Measurements from ENCODE around the gene TRABD2A.
"Not testable (repeated sequence)": the region's sequence is repeated elsewhere in the genome, so short reads cannot be mapped to it uniquely, and the experiment has no call there.

Gene TRABD2A

DNA sequence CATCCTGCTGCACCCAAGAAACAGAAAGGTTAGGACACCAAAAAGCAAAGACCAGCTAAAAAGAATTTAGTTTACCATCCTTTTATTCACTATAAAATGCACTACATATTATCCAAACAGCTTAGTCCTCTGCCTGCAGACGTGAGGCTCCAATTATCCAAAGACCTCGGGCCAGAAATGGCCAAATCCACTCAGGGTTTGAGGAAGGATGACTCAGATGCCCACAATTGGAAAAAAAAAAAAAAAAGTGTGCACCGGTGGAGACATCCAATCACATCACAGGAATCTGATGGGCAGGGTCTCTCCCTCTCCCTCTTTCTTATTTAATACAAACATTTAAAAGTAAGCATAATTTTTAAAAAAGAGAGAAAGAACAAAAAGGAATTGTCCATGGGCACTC lies 65.7 kb downstream of the TRABD2A start:
- DNase-seq, result no peak

DNA sequence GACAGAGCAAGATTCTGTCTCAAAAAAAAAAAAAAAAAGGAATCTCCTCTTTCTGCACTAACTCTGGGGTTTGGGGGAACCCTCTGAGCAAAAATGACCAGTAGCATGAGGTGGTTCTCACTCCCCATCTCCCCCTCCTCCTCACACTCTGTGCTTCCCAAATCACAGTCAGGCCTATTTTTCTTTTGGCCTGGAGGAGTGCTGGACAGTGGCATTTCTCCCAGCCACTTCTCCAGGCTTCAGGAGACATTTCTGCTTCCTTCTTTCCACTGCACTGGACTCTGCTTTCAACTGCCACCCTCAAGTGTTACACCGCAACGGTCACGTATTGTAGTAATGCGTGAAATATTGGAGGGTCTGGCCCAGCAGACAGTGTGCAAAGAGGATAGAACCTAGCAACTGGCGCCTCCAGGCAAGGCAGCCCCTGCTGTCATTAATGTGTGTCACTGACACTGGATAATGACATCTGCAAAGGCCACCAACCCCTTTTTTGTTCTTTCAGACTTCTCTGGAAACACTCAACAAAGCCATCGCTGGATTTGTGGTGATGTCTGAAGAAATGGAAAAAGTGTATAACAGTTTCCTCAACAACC lies 68.9 kb downstream of the TRABD2A start:
- DNase-seq, result no peak

DNA sequence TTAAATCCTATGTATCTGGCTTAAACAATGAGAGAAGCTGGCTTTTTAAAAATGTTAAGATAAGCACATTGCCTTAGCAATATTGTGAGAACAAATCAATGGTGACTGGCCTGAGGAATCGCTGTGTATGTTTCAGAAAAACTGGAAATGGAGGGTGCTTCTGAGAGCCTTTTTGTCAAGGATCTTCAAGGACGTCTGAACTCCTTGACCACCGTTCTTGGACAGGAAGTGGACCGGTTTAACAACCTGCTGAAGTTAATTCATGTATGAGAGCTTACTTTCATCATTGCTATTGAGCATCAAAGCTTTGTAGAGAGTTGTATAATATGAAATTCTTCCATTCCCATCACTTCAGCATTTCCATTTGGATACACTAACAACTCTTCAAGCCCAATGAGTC lies 72.6 kb downstream of the TRABD2A start:
- DNase-seq, result no peak

DNA sequence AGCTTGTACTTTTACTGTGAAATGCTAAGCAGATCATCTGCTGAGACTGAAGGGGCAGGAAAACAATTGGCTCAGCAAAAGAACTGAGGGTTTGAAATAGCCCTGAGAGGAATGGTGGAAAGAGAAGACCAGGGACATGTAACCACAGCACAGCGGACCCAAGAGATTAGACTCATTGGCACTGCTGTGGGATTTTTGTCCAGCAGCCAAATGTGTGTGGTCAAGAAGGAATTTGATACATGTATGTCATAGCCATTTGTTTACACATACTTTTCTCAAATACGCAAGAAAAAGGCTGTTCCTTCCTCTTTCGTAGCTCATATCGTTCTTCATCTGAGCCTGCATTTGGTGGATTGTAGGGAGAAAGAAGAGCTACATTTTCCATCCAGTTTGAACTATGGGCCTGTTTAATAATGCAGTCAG lies 73.8 kb downstream of the TRABD2A start:
- no peak for DNase-seq

DNA sequence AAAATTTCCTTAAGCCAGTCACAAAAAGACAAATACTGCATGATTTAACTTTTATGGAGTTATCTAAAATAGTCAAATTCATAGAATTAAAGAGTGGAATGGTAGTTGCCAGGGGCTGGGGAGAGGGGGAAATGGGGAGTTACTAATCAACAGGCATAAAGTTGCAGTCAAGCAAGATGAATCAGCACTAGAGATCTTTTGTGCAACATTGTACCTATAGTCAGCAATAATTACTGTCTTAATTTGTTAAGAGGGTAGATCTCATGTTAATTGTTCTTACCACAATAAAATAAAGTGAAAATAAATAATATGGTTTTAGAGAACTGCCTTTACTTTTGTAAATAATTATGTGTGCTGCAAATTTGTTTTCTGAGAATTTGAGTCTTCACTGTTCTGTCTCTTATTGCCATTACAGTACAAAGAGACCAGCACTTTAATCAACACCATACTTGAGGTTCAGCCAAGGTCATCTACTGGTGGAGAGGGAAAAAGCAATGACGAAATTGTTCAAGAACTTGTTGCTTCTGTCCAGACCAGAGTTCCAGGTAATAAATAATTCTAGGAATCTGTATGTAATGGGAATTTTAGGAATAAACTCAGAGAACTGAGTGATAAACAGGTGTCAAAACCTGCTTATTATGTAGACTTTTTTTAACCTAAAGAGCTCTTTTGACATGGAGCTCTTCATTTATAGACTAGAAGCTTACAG lies 75.5 kb downstream of the TRABD2A start:
- DNase-seq, result no peak

DNA sequence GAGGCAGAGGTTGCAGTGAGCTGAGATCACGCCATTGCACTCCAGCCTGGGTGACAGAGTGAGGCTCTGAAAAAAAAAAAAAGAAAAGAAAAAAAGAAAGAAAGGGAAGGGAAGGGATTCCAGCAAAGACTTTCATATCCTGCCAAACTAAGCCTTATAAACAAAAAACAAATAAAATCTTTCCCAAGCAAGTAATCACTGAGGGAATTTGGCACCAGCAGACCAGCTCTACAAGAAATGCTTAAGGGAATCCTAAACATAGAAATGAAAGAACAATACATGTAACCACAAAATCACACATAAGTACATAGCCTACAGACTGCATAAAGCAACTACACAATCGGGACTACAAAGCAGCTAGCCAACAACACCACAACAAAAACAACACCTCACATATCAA lies 79.1 kb downstream of the TRABD2A start:
- no peak for DNase-seq

DNA sequence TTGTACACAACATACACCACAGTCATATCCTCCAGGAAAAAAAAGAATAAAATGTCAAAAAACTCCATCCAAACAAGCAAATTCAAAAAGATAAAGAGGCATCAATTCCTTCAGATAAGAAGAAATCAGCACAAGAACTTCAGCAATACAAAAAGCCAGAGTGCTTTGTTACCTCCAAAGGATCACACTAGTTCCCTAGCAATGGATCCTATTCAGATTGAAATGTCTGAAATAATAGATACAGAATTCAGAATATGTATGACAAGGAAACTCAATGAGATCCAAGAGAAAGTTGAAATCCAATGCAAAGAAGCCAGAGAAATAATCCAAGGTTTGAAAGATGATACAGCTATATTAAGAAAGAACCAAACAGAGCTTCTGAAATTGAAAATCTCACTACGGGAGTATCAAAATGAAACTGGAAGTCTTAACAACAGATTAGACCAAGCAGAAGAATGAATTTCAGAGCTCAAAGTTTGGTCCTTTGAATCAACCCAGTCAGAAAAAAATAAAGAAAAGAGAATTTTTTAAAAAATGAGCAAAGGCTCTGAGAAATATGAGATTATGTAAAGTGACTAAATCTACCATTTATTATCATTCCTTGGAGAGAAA lies 80.6 kb downstream of the TRABD2A start:
- no peak for DNase-seq

DNA sequence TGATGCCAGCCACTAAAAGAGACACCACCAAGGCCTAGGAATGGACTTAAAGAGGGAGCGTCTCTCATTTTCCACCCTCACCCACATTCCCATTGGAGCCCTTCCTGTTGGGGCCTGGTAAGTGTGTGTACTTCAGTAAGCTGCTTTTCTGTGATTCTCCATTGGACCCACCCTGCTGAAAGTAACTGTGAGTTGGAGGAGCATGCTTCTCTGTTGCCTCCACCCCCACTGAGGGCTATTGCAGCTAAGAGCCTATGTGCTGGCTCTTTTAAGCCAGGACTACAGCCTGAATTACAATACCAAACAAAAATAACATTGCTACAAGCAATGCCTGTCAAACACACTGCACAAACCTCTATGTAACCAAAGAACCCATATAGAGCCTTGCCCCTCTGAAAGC lies 81.1 kb downstream of the TRABD2A start:
- no peak for DNase-seq

DNA sequence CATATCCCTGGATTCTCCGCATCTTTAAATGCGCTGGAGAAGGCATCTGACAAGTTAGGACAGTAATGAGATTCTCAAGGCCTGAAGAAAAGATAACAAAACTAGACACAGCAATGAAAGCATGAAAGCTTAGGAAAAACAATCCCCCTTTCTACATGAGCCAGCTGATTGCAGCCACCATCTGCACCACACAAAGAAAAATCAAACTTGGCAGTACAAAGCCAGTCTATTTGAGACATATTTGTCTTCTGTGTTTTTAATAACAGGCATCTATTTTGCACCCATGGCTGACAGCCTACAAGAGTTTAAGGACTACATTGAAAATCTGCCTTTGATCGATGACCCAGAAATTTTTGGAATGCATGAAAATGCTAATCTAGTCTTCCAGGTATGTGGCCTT lies 83.6 kb downstream of the TRABD2A start:
- no peak for DNase-seq

DNA sequence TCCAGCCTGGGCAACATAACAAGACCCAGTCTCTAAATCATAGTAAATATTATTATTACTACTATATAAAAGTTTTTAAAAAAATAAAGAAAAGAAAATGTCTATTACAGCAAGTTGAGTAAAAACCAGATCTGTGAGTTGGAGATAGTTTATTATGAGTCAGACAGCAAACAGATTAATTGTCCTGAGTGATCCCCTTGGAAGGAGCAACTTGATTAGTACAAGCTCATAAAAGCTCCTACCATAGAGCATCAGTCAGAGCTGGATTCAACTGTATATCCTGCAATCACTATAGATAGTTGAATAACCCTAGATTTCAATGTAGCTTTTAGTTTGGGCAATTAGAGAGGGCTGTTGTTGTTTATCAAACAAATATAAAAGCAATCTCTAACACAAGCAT lies 84.1 kb downstream of the TRABD2A start:
- DNase-seq, result no peak

DNA sequence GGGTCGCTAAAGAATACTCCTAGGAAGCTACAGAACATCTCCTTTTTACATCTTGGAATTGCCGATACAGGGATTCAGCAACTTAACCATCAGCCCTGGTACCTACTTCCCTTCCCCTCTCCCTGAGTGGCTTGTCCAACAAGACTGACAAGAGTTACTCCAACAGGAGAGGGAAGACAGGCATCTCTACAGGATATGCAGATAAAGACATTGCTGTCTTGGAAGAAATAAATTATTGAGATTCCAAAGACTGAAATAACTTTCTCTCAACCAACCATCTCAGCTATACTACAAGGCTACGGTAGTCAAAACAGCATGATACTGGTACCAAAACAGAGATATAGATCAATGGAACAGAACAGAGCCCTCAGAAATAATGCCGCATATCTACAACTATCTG lies 87.2 kb downstream of the TRABD2A start:
- DNase-seq, result no peak

DNA sequence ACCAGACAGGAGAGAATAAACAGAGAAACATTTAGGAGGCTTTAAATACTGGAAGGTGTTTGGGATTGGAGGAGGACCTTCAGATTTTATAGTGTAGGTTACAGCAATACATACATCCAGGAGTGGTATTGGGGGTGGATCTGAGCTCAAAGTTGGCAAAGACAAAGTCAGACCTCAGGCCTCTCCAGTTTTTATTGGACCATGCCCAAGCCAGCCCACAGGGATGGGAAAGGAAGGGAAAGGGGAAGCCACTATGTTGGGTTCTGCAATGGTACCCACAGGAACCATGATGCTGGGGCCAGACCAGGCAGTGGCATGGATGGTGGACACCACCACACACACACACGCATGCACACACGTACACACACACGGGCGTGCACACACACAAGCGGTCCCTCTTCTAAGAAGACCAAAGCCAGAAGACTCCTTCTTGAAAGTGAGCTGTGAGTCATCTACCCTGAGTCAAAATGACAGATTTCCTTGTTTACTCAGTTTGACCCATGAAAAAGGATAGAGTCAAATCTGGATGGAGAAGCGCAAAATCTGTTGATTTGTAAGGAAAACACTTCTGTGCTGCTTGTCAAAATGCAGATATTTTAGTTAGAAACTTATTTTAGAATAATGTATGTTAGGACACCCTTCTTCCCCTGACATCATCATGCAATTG lies 87.9 kb downstream of the TRABD2A start:
- no peak for DNase-seq

DNA sequence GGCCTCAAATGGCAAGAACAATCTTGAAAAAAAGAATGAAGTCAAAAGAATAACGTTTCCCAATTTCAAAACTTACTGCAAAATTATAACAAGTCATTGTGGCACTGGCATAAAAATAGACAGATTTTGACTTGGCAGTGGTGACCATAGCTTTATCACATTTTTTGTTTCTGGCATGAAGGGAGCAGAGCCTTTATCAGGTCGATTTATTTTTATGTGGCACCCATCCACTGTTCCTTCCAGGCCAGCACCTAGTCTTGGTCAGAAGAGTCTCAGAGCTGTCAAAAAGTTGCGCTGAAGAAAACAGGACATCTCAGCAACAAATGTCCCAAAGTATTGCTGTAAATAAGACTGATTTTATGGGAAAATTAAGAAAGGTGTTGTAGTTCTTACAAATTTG lies 92.4 kb downstream of the TRABD2A start:
- no peak for DNase-seq

DNA sequence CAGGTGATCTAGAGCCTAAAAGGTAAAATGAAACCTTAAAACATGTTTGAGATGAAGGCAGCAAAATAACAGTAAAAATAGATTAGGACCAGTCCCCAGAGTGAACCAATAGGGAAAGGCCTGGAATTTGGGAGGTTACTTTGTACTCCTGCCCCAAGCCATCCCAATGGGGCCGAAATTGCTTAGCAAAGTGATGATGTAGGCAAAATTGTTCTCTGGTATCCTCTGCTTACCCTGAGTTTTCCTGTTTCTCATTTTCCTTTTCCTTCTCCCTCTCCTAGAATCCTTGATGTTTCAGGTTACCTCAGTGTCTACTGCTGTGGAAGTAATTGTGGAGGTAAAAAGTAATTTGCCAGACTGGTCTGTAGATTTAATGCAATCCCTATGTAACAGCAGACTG lies 92.9 kb downstream of the TRABD2A start:
- no peak for DNase-seq

DNA sequence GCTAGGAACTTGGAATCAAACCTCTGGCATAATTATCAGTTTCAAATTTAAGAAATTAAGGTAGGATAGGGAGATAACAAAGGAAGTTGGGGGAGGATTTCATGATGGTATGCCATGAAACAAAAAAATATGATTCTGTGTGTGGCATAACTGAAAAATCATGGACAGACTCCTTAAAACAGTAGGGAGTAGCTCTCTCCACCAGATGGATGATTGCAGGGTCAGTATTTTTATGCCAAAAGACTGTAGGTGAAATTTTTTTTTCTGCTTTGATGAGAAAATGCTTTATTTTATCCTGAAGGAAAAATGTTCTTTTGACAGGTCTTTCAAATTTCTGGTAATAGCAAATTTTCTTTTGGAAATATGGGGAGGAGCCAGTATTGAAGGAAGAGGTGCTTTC lies 94.3 kb downstream of the TRABD2A start:
- no peak for DNase-seq

DNA sequence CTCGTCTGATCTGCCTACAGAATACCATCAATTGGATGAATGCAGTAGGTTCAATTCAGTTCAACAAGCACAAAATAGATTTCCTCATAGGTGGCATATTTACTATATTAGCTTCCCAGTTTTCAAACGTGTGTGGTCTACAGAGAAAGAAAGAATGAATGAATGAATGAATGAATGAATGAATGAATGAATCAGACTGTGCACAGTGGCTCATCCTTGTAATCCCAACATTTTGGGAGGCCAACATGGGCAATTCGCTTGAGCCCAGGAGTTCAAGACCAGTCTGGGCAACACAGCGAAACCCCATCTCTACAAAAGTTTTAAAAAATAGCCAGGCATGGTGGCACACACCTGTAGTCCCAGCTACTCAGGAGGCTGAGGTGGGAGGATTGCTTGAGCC lies 94.9 kb downstream of the TRABD2A start:
- no peak for DNase-seq

DNA sequence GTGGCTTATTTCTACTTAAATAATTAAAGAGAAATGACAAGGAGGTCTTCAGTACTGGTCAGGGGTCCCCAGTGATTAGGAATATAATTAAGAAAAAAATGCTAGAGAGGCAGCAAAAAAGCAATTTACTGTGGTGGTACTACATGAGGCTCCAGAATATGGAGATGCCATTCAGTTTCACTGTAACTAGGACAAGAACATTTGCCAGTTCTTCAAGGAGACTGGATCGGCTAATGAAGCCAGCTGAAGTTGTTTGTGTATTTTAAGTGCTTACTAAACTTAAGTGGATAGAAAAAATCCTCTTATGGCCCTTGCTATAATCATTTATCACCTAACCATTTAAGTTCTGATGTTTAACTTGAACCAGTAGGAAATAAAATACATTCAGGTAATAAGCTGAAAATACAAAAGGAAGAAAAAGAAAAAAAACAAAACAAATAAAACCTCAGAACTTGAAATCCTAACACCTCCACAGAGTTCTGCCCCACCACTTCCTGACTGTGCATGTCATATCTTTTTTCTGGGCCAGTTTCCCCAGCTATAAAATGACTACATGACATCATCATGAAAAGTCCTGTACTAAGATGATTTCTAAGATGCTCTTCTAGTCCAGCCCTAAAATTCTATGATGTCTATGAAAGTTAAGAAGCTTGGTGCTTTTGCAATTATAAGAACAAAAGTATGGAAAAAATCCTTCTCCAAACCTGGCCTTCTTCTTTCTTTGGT lies 98.0 kb downstream of the TRABD2A start:
- no peak for DNase-seq

DNA sequence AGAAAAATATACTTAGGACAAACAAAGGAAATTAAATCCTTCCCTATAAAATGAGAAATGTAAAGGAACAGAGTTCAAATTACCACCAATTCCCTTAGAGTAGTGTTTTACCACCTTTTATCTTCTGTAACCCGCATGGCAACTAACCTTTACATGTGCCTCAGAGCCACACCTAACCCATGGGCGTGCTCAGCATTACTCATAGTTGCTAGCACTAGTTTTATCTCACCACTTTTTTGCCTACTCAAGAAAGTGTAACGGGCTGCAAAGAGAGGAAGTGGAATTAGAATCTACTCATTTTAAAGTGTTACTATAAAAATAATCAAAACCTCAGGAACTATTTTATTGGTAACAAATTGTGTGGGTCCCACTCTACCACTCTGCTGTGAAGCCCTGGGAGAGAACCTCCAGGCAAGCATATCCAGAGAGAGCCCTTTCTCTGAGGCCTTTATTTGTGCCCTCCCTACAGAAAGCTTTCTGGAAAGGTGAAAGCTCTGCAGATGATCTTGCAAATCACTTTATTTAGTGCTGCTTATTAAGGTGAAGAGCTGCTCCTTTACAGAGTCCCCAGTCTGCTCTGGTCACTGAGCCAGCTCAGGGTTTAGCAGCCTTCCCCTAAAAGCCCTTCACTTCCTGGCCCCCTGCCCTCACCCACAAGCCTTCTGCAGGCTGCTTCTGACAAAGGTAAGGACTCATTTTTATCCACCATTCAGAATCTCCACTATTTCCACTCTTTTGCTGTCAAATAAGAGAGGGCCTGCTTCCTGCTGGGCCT lies 98.8 kb downstream of the TRABD2A start:
- no peak for DNase-seq

DNA sequence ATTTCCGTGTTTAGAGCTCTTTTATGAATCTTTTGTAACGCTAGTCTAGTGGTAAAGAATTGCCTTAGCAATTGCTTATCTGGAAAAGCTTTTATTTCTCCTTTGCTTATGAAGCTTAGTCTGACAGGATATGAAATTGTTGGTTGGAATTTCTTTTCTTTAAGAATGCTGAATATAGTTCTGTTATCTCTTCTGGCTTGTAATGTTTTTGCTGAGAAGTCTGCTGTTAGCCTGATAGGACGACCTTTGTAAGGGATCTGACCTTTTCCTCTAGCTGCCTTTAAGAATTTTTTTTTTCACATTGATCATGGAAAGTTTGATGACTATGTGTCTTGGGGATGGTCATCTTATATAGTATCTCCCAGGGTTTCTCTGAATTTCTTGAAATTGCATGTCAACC lies 101.1 kb downstream of the TRABD2A start:
- no peak for DNase-seq

DNA sequence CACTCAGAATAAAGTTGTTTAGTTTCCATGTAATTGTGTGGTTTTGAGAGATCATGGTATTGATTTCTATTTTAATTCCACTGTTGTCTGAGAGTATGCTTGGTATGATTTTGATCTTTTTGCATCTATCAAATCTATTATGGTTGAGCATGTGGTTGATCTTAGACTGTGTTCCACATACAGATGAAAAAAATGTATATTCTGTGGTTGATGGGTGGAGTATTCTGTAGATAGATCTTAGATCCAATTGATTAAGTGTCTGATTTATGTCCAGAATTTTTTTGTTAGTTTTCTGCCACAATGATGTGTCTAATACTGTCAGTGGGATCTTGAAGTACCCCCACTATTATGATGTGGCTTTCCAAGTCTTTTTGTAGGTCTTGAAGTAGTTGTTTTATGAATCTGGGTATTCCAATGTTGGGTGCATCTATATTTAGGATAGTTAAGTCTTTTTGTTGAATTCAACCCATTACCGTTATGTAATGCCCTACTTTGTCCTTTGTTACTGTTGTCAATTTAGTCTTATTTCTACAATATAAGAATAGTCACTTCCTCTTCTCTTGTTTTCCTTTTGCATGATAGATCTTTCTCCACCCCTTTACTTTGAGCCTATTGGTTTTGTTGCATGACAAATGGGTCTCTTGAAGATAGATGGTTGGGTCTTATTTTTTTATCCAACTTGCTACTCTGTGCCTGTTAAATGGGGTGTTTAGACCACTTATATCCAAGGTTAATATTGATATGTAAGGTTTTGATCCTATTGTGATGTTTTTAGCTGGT lies 101.8 kb downstream of the TRABD2A start:
- DNase-seq, result no peak

DNA sequence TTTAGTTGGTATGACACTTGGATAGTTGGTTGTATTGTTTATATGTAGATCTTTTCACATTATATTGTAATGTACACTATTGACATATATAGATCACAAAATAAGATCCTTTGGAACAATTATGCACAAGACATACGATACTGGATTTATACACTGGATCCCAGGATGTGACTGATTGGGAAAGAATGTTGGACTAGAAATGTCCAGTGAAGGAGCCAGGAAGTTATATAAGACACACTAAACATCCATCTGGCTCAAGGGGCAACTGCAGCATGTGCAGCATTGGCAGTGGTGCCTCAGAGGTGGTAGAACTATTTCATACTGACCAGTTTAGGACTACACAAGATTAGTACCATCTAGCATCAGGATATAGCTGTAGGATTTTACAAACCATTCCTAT lies 104.9 kb downstream of the TRABD2A start:
- no peak for DNase-seq

DNA sequence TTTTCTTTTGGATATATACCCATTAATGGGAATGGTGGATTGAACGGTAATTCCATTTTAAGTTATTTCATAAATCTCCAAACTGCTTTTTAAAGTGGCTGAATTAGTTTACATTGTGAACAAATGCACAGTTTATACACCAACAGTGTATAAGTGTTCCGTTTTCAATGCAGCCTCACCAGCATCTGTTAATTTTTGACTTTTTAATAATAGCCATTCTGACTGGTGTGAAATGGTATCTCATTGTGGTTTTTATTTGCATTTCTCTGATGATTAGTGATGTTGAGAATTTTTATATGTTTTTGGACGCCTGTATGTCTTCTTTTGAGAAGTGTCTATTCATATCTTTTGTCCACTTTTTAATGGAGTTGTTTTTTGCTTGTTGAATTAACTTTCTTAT lies 107.3 kb downstream of the TRABD2A start:
- DNase-seq, result not testable (repeated sequence)

All from cortex of kidney (tissue), 1 donor.